Progenitor cell of endocrine pancreas (in vitro differentiated cells): ENCODE results near the gene NBEA. TPM values are rescaled to one million over a fixed set of nuclear protein-coding genes. Genes with fewer than 3 reads are reported as not detected.

Experiments
- DNase-seq: peaks from one replicate; pipeline ENCODE4 v3.0.0; 2021; ENCODE audit warnings: low spot score; ENCODE audit not compliant: unreplicated experiment
- H3K27ac Mint-ChIP-seq: 2 replicates; pipeline ENCODE4 v1.8.0; 2021; ENCODE audit warnings: mild to moderate bottlenecking, moderate library complexity, mixed read lengths
- H3K27me3 Mint-ChIP-seq: 2 replicates; pipeline ENCODE4 v1.8.0; 2021; ENCODE audit warnings: mixed read lengths
- H3K36me3 Mint-ChIP-seq: 2 replicates; pipeline ENCODE4 v1.8.0; 2022; ENCODE audit warnings: mixed read lengths; ENCODE audit not compliant: insufficient read depth
- H3K4me1 Mint-ChIP-seq: 2 replicates; pipeline ENCODE4 v1.8.0; 2021; ENCODE audit warnings: low read depth, mixed read lengths
- H3K4me3 Mint-ChIP-seq: 2 replicates; pipeline ENCODE4 v1.8.0; 2021; ENCODE audit warnings: low read depth, mild to moderate bottlenecking, moderate library complexity, mixed read lengths
- H3K9me3 Mint-ChIP-seq: 2 replicates; pipeline ENCODE4 v1.8.0; 2021; ENCODE audit warnings: low read depth, mixed read lengths
- CTCF ChIP-seq: fragments of 200-600 bp; sonication (generic); IDR thresholded peaks from one replicate; pipeline ENCODE4 v1.5.0; 2021; ENCODE audit warnings: antibody characterized with exemption, mild to moderate bottlenecking; ENCODE audit not compliant: unreplicated experiment
- total RNA-seq: library from RNA; stranded (reverse); gene quantifications from 2 replicates; pipeline ENCODE4 v1.2.1, GENCODE V29; 2021

The NBEA gene
- total RNA-seq, 1 donor from 2014 or later: 21.7 TPM

- no peaks in the 10 kb centered on the region for H3K36me3 Mint-ChIP-seq
- H3K27ac Mint-ChIP-seq: no peak overlapping the region
- no peaks in the 10 kb centered on the region for H3K27me3 Mint-ChIP-seq
- peaks cover 13% of the 10 kb centered on the region for H3K4me1 Mint-ChIP-seq
- H3K4me3 Mint-ChIP-seq: no peak overlapping the region
- no peak for TF ChIP-seq CTCF
- no peak for DNase-seq
- H3K9me3 Mint-ChIP-seq: no peaks in the 10 kb centered on the region
Measured at GRCh38 chr13:35501661-35502235, 559.7 kb downstream of the NBEA start.

GRCh38 chr13:35502456-35502855 is 560.4 kb downstream of the NBEA start:
- H3K36me3 Mint-ChIP-seq: no peaks in the 10 kb centered on the region
- H3K9me3 Mint-ChIP-seq: no peaks in the 10 kb centered on the region
- H3K4me1 Mint-ChIP-seq: peaks cover 13% of the 10 kb centered on the region
- H3K27ac Mint-ChIP-seq: no peak overlapping the region
- no peaks in the 10 kb centered on the region for H3K27me3 Mint-ChIP-seq
- H3K4me3 Mint-ChIP-seq: no peak overlapping the region
- no peak for DNase-seq
- TF ChIP-seq CTCF: no peak

GRCh38 chr13:35512271-35512920 is 570.3 kb downstream of the NBEA start:
- DNase-seq: no peak
- H3K4me3 Mint-ChIP-seq: no peak overlapping the region
- H3K27ac Mint-ChIP-seq: peak overlapping the region; percentile 51
- no peaks in the 10 kb centered on the region for H3K27me3 Mint-ChIP-seq
- no peak for TF ChIP-seq CTCF
- no peaks in the 10 kb centered on the region for H3K36me3 Mint-ChIP-seq
- H3K9me3 Mint-ChIP-seq: no peaks in the 10 kb centered on the region
- H3K4me1 Mint-ChIP-seq: peaks cover 3% of the 10 kb centered on the region

GRCh38 chr13:35514061-35514477 is 572.0 kb downstream of the NBEA start:
- H3K9me3 Mint-ChIP-seq: no peaks in the 10 kb centered on the region
- DNase-seq: no peak
- no peaks in the 10 kb centered on the region for H3K36me3 Mint-ChIP-seq
- H3K4me1 Mint-ChIP-seq: peaks cover 3% of the 10 kb centered on the region
- no peak for TF ChIP-seq CTCF
- H3K27ac Mint-ChIP-seq: no peak overlapping the region
- H3K4me3 Mint-ChIP-seq: no peak overlapping the region
- no peaks in the 10 kb centered on the region for H3K27me3 Mint-ChIP-seq

- H3K27me3 Mint-ChIP-seq: peaks cover 3% of the 10 kb centered on the region
- no peaks in the 10 kb centered on the region for H3K9me3 Mint-ChIP-seq
- peaks cover 3% of the 10 kb centered on the region for H3K4me1 Mint-ChIP-seq
- no peak overlapping the region for H3K4me3 Mint-ChIP-seq
- H3K27ac Mint-ChIP-seq: no peak overlapping the region
- DNase-seq: no peak
- no peak for TF ChIP-seq CTCF
- H3K36me3 Mint-ChIP-seq: no peaks in the 10 kb centered on the region
Measured at GRCh38 chr13:35514801-35515502, 572.9 kb downstream of the NBEA start.
